WTC11 (cell line): Measurements from ENCODE around the gene CDK5RAP2. TPM values are rescaled to one million over a fixed set of nuclear protein-coding genes. Genes with fewer than 3 reads are reported as not detected.

Source experiments
- ATAC-seq: fragments of 200-7000 bp; cut with Tn5 transposase; 2 replicates; pipeline ENCODE4 v1.10.0; 2021; ENCODE audit warnings: mild to moderate bottlenecking, moderate library complexity
- CTCF ChIA-PET: fragments of 300-600 bp; sonication (Branson Sonifier 250); formaldehyde crosslinking; loops from one replicate; lab custom pipeline; 2021; ENCODE audit warnings: antibody characterized with exemption; lab: Charles Lee
- POLR2A ChIA-PET: fragments of 350-600 bp; sonication (Branson Sonifier 250); formaldehyde crosslinking; loops from one replicate; lab custom pipeline; 2021; ENCODE audit warnings: antibody characterized with exemption; lab: Charles Lee
- DNase-seq: peaks from one replicate; pipeline ENCODE4 v3.0.0; 2021; ENCODE audit warnings: low spot score
- H3K27ac Mint-ChIP-seq: 2 replicates; pipeline ENCODE4 v1.8.0; 2021; ENCODE audit warnings: mixed read lengths
- H3K27me3 Mint-ChIP-seq: 2 replicates; pipeline ENCODE4 v1.8.0; 2021; ENCODE audit warnings: low read depth, mild to moderate bottlenecking, moderate library complexity, mixed read lengths
- H3K36me3 Mint-ChIP-seq: 2 replicates; pipeline ENCODE4 v1.8.0; 2021; ENCODE audit warnings: mixed read lengths
- H3K4me1 Mint-ChIP-seq: 2 replicates; pipeline ENCODE4 v1.8.0; 2022; ENCODE audit warnings: mixed read lengths
- H3K4me3 Mint-ChIP-seq: 2 replicates; pipeline ENCODE4 v1.8.0; 2021; ENCODE audit warnings: mild to moderate bottlenecking, moderate library complexity, mixed read lengths
- H3K9me3 Mint-ChIP-seq: 2 replicates; pipeline ENCODE4 v1.8.0; 2021; ENCODE audit warnings: mixed read lengths
- ATF3 ChIP-seq: sonication (generic); formaldehyde crosslinking; conservative IDR thresholded peaks from 2 replicates; pipeline ENCODE4 v1.8.1; 2022; ENCODE audit warnings: mild to moderate bottlenecking, missing genetic modification reagents
- ATF6 ChIP-seq: sonication (generic); formaldehyde crosslinking; IDR thresholded peaks from 2 replicates; pipeline ENCODE4 v1.8.1; 2023; ENCODE audit warnings: mild to moderate bottlenecking, missing genetic modification reagents
- FOXK1 ChIP-seq: sonication (generic); formaldehyde crosslinking; IDR thresholded peaks from 2 replicates; pipeline ENCODE4 v1.8.0; 2022; ENCODE audit warnings: mild to moderate bottlenecking, moderate library complexity, missing genetic modification reagents
- FOXP1 ChIP-seq: sonication (generic); formaldehyde crosslinking; IDR thresholded peaks from 2 replicates; pipeline ENCODE4 v1.8.0; 2022; ENCODE audit warnings: missing genetic modification reagents, mild to moderate bottlenecking, moderate library complexity, borderline replicate concordance
- GABPB1 ChIP-seq: sonication (generic); formaldehyde crosslinking; IDR thresholded peaks from 2 replicates; pipeline ENCODE4 v1.8.1; 2023; ENCODE audit warnings: mild to moderate bottlenecking, missing genetic modification reagents
- GRHL2 ChIP-seq: fragments of 250-450 bp; sonication (Bioruptor Pico); IDR thresholded peaks from 2 replicates; pipeline ENCODE4 v1.8.0; 2022; ENCODE audit warnings: mild to moderate bottlenecking, moderate library complexity; ENCODE audit not compliant: insufficient replicate concordance, severe bottlenecking
- JAZF1 ChIP-seq: fragments of 250-450 bp; sonication (Bioruptor Pico); IDR thresholded peaks from 2 replicates; pipeline ENCODE4 v1.9.0; 2021; ENCODE audit warnings: moderate library complexity, mild to moderate bottlenecking, inconsistent platforms
- NR2C2 ChIP-seq: sonication (generic); formaldehyde crosslinking; IDR thresholded peaks from 2 replicates; pipeline ENCODE4 v1.8.0; 2022; ENCODE audit warnings: mild to moderate bottlenecking, missing genetic modification reagents
- NR3C1 ChIP-seq: sonication (generic); formaldehyde crosslinking; conservative IDR thresholded peaks from 2 replicates; pipeline ENCODE4 v1.8.1; 2023; ENCODE audit warnings: low read depth, mild to moderate bottlenecking, missing genetic modification reagents
- SMAD3 ChIP-seq: sonication (generic); formaldehyde crosslinking; IDR thresholded peaks from 2 replicates; pipeline ENCODE4 v1.8.0; 2022; ENCODE audit warnings: missing genetic modification reagents, mild to moderate bottlenecking, borderline replicate concordance
- SMAD4 ChIP-seq: sonication (generic); formaldehyde crosslinking; IDR thresholded peaks from 2 replicates; pipeline ENCODE4 v1.8.0; 2022; ENCODE audit warnings: mild to moderate bottlenecking, missing genetic modification reagents
- TCF7 ChIP-seq: sonication (generic); formaldehyde crosslinking; IDR thresholded peaks from 2 replicates; pipeline ENCODE4 v1.8.0; 2022; ENCODE audit warnings: mild to moderate bottlenecking, low read depth, missing genetic modification reagents, moderate library complexity
- TP53 ChIP-seq: sonication (generic); formaldehyde crosslinking; IDR thresholded peaks from 2 replicates; pipeline ENCODE4 v1.8.1; 2023; ENCODE audit warnings: mild to moderate bottlenecking, missing genetic modification reagents
- USF2 ChIP-seq: sonication (generic); formaldehyde crosslinking; IDR thresholded peaks from 2 replicates; pipeline ENCODE4 v1.8.1; 2023; ENCODE audit warnings: mild to moderate bottlenecking, missing genetic modification reagents, moderate library complexity
- ZMAT4 ChIP-seq: fragments of 250-450 bp; sonication (Bioruptor Pico); IDR thresholded peaks from 2 replicates; pipeline ENCODE4 v1.9.0; 2021; ENCODE audit warnings: mild to moderate bottlenecking
- ZNF138 ChIP-seq: sonication (generic); formaldehyde crosslinking; conservative IDR thresholded peaks from 2 replicates; pipeline ENCODE4 v1.8.1; 2022; ENCODE audit warnings: mild to moderate bottlenecking, moderate library complexity, missing genetic modification reagents
- ZNF263 ChIP-seq: sonication (generic); formaldehyde crosslinking; IDR thresholded peaks from 2 replicates; pipeline ENCODE4 v1.8.1; 2022; ENCODE audit warnings: low read depth, mild to moderate bottlenecking, moderate library complexity, missing genetic modification reagents
- ZNF281 ChIP-seq: sonication (generic); formaldehyde crosslinking; IDR thresholded peaks from 2 replicates; pipeline ENCODE4 v1.8.0; 2023; ENCODE audit warnings: mild to moderate bottlenecking, missing genetic modification reagents
- ZNF532 ChIP-seq: fragments of 250-450 bp; sonication (Bioruptor Pico); IDR thresholded peaks from 2 replicates; pipeline ENCODE4 v1.9.0; 2021; ENCODE audit warnings: mild to moderate bottlenecking, borderline replicate concordance
- total RNA-seq: library from RNA; stranded (reverse); gene quantifications from 3 replicates; pipeline ENCODE4 v1.2.3, GENCODE V29; 2021

Gene CDK5RAP2
- total RNA-seq, 1 experiment from 2014 or later, result 48.3 TPM

GRCh38 chr9:120345379-120345778 lies 234.6 kb downstream of the CDK5RAP2 start (continued):
- TF ChIP-seq ZNF532 (CRISPR knock-in tag) (no peak), ZMAT4 (CRISPR knock-in tag) (no peak)
- TF ChIP-seq, all 79 proteins: peak for 1

- TF ChIP-seq ZNF138 (CRISPR knock-in tag) (no peak), FOXK1 (CRISPR knock-in tag) (no peak), SMAD4 (no peak), ATF3 (CRISPR knock-in tag) (no peak), ZNF263 (CRISPR knock-in tag) (no peak), GABPB1 (no peak), ATF6 (CRISPR knock-in tag) (no peak), NR2C2 (CRISPR knock-in tag) (no peak), ZNF281 (CRISPR knock-in tag) (no peak), SMAD3 (CRISPR knock-in tag) (no peak), TCF7 (CRISPR knock-in tag) (no peak)
- H3K9me3 Mint-ChIP-seq, result no peaks in the 10 kb centered on the region; the same call in 1 of the 2 replicates
- ChIA-PET CTCF (no interaction called here), POLR2A (no interaction called here)
- H3K4me3 Mint-ChIP-seq, result no peak overlapping the region
- no peak for DNase-seq
- H3K36me3 Mint-ChIP-seq, result no peaks in the 10 kb centered on the region
- no peak for ATAC-seq
- H3K27me3 Mint-ChIP-seq, result no peaks in the 10 kb centered on the region; the same call in 1 of the 2 replicates
- peaks cover 5% of the 10 kb centered on the region for H3K4me1 Mint-ChIP-seq
- H3K27ac Mint-ChIP-seq, result no peak overlapping the region
These were observed 235.7 kb downstream of the CDK5RAP2 start for GRCh38 chr9:120344230-120344629.

- Mint-ChIP-seq H3K27me3 (no peaks in the 10 kb centered on the region; the same call in 1 of the 2 replicates), H3K4me1 (no peaks in the 10 kb centered on the region; the same call in 1 of the 2 replicates), H3K27ac (no peak overlapping the region), H3K4me3 (no peak overlapping the region), H3K9me3 (peaks cover 5% of the 10 kb centered on the region), H3K36me3 (no peaks in the 10 kb centered on the region)
- ChIA-PET POLR2A (no interaction called here), CTCF (no interaction called here)
- DNase-seq (no peak), ATAC-seq (no peak)
- TF ChIP-seq NR3C1 (CRISPR knock-in tag) (no peak), GRHL2 (CRISPR knock-in tag) (no peak), TP53 (no peak), FOXP1 (no peak), USF2 (CRISPR knock-in tag) (no peak), ZNF263 (CRISPR knock-in tag) (no peak), ZMAT4 (CRISPR knock-in tag) (no peak), JAZF1 (CRISPR knock-in tag) (no peak)
These were observed 236.6 kb downstream of the CDK5RAP2 start for GRCh38 chr9:120343416-120343815.
